HG02970 (cell line): Measurements from ENCODE around the gene OR10H1.
"Not testable (repeated sequence)": the region's sequence is repeated elsewhere in the genome, so short reads cannot be mapped to it uniquely, and the experiment has no call there.

Experiments
- ATAC-seq: cut with Tn5 transposase; IDR thresholded peaks from one replicate; pipeline ENCODE4 v1.9.1; 2021; ENCODE audit warnings: mild to moderate bottlenecking, moderate library complexity, moderate number of reproducible peaks; ENCODE audit not compliant: unreplicated experiment, low FRiP score

The OR10H1 gene

DNA sequence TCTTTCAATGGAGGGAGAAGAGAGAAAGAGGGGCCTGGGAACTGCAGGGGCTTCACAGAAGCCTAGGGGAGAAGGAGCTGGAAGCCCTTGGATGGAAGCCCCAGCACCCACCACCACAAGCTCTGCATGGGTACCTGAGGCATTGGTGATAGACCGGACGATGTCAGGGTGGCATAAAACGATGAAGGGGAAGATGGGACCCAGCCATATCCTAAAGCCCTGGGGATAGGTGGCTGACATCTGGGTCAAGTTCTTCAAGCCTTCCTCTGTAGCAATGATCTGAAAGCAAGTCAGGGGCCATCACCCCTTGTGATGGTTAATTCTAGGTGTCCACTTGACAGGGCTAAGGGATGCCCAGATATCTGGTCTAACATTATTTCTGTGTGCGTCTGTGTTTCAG is 39.2 kb downstream of the OR10H1 start:
- no peak for ATAC-seq

- ATAC-seq: no peak
Measured at GRCh38 chr19:15775249-15775648, 40.2 kb downstream of the OR10H1 start.

DNA sequence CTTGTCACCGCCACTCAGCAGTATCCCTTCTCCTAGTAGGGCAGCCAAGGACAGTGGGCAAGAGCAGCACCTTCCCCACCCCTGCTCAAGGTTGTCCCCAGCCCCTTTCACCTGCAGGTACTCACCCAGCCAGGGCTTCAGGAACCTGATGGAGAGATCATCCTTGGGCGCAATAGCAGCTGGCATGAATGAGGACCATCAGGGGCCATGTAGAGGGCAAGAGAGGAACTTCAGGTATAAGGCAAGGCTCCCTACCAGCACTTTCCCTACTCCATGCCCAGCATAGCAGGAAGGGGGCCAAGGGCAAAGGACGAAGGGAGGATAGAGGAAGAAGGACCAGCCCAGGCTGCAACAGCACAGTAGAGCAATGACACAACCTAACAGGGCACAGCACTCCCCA is 41.3 kb downstream of the OR10H1 start:
- not testable (repeated sequence) for ATAC-seq

- no peak for ATAC-seq
Measured at GRCh38 chr19:15769586-15769985, 45.9 kb downstream of the OR10H1 start.

- no peak for ATAC-seq
Measured at GRCh38 chr19:15759962-15760565, 55.4 kb downstream of the OR10H1 start.

GRCh38 chr19:15758379-15758778 is 57.1 kb downstream of the OR10H1 start:
- ATAC-seq: no peak
